OCI-LY3 (cell line): ENCODE measurements around the gene SMPDL3A.

ENCODE experiments used
- CTCF ChIP-seq: fragments of 200-600, 300-600 bp; sonication (generic); IDR thresholded peaks from 2 replicates; pipeline ENCODE4 v1.5.1; 2014; ENCODE audit warnings: antibody characterized with exemption, low read length, low read depth
- EZH2phosphoT487 ChIP-seq: fragments of 200-600 bp; shearing (Covaris generic); IDR thresholded peaks from 2 replicates; pipeline ENCODE4 v1.6.1; 2018; ENCODE audit warnings: antibody characterized with exemption, mixed run types, low read depth

GRCh38 chr6:122772724-122773415 lies 16.2 kb upstream of the SMPDL3A start:
- TF ChIP-seq CTCF (no peak), EZH2phosphoT487 (no peak)
